ENCODE results near the gene CDC42SE2.
"Not testable (repeated sequence)": the region's sequence is repeated elsewhere in the genome, so short reads cannot be mapped to it uniquely, and the experiment has no call there.

CDC42SE2 gene

DNA sequence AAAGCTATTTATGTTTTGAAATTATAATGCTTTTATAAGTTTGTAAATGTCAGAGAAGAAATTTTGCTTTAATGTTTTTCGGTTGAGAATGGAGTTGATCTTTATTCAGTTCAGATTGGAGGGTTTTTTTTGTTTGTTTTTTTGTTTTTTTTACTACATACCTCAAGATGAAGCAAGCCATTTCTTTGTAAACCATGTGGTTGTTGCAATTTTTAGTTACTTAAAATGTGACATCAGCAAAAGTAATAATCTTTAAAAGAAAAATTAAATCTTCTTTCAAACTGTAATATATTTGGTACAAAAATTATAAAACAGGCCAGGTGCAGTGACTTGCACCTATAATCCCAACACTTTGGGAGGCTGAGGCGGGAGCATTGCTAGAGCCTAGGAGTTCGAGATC, 102.6 kb downstream of the CDC42SE2 start:
- DNase-seq (ENCODE audit: low spot score) = peak; percentile 13

DNA sequence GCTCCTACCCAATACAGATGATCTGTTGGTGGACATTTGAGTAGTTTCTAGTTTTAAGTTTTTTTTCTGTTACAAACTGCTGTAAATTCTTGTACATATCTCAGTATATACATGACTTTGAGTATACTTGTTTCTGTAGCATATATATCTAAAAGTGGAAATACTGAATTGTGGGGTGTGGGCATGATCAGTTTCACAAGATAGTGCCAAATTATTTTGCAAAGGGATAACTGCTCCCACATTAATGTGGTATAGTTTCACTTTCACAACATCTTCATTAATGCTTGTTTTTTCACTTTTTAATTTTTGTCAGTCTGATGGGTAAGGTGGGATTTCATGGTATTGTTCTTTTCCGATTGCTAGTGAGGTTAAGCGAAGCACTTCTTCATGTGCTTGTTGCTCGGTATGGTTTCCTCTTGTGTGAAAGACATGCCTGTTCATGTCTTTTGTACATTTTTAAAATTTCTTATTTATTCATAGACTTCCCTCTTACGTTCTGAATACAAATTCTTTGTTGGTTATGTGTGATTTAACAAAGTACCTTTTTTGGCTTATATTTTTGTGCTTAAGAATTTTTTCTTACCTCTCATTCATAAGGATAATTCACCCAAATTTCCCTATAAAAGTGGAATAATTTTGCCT, 103.5 kb downstream of the CDC42SE2 start:
- no peak for DNase-seq (ENCODE audit: low spot score)

DNA sequence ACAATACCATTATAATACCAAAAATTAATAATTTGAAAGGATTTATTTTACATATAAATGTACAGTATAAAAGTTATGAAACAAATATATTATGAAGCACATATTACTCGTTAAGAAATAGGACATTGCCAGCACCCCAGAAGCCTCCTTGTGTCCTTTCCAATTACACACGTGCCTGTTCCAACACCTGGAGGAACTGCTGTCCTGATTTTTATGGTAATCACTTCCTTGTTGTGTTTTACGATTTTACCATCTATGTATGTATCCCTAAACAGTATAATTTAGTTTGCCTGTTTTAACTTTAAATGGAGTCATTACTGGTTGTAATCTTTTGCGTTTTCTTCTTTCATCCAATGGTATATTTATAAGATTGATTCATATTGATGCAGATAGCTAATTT, 105.0 kb downstream of the CDC42SE2 start:
- no peak for DNase-seq (ENCODE audit: low spot score)

DNA sequence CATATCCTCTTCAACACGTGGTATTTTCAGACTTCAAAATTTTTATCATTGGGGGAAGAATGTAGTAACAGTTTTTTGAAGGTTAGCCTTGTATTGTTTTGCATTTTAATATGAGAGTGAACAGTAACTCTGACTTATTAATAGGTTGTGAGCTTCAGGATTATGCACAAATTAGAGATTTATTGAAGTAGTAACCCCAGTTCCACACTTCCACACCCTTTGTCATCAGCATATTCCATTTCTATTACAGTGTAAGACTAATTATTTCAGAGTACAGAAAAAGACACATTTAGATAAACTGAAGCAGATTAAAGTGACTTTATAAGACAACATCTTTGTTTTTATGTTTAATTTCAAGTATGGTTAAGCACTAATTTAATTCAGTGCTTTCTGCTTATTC, 105.7 kb downstream of the CDC42SE2 start:
- no peak for DNase-seq (ENCODE audit: low spot score)

DNA sequence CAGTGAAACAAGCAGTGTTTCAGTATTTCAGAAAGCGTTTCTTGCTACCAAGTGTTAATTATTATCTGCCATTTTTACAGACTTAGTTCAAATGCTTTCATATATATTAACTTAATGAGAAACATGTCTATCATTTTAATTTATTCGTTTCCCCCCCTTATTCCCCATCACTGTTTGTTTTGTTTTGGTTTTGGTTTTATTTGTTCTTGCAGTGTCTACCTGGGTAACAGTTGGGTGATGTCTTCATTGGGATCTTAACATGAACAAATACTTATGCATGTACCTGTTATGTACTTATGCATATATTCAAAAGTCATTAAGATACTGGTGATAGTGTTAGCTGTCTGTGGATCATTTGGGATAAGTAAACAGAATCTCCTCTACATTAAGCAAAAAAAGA, 108.0 kb downstream of the CDC42SE2 start:
- no peak for DNase-seq (ENCODE audit: low spot score)

DNA sequence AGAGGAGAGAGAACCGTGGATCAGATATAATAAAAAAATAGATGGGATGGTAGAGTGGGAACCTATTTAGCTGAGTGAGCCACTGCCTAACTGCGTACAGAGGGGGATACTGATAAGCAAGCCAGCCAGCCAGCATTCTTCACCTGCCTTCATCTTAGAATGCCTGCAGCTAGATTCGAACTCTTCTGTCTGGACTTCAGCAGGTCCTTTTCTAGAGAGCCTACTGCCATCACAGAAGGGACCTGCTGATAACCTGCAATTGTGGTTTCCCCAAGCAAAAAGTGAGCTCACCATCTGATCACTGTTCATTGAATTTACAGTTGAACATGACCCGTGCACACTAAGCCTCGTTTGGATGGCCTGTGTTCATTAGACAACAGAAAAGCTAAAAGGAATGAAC, 109.4 kb downstream of the CDC42SE2 start:
- DNase-seq (ENCODE audit: low spot score) = no peak

DNA sequence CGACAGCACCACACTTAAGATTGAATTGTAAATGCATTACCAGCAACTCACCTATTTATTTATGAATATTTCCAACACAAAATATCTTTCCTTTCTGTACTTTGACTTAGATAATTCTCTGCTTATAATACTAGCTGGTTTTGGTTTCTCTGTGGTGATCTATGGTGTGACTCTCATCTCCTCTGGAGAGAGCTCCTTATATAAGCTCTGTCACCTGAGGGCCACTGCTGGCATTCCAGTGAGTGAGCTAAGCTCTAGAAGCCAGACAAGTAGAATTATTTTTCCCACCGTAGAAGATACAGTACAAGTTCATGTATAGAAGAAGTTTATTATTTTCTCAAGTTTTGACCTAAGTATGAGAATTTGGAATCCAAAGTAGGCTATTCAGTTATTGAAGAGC, 111.5 kb downstream of the CDC42SE2 start:
- no peak for DNase-seq (ENCODE audit: low spot score)

DNA sequence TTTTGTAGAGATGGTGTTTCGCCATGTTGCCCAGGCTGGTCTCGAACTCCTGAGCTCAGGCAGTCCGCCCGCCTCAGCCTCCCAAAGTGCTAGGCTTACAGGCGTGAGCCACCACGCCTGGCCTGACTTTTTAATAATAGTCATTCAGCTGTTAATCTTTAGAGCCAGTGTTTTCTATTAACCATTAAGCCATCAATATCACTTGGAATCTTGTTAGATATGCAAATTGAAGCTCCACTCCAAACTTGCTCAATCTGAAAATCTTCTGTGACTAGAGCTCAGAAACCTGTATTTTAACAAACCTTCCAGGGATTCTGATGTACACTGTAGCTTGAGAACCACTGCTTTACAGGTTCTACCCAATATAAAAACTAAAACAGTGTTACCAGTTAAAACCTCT, 113.5 kb downstream of the CDC42SE2 start:
- DNase-seq (ENCODE audit: low spot score) = no peak

DNA sequence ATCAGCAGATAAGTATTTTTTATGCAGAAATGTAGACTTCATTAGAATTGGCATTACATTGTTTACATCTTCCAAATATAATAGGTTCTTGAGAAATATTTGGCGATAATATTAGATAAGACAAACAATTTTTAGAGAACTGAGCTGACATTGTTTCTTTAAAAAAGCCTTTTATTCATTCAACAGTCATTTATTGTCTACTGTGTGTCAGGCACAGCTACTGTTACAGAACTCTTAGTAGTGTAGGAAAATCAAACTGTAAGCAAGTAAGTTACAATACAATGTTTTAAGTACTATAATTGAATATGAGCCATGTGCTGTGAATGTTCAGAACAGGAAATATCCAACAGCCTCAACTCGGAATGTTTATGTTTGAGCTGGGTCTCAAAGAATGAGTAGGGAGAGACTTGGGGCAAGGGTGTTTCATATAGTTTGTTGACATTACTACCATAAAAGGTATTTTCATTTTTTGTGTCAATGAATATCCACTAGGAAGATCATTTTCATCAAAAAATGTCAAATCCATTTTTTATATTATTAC, 114.0 kb downstream of the CDC42SE2 start:
- DNase-seq (ENCODE audit: low spot score) = peak; percentile 12

DNA sequence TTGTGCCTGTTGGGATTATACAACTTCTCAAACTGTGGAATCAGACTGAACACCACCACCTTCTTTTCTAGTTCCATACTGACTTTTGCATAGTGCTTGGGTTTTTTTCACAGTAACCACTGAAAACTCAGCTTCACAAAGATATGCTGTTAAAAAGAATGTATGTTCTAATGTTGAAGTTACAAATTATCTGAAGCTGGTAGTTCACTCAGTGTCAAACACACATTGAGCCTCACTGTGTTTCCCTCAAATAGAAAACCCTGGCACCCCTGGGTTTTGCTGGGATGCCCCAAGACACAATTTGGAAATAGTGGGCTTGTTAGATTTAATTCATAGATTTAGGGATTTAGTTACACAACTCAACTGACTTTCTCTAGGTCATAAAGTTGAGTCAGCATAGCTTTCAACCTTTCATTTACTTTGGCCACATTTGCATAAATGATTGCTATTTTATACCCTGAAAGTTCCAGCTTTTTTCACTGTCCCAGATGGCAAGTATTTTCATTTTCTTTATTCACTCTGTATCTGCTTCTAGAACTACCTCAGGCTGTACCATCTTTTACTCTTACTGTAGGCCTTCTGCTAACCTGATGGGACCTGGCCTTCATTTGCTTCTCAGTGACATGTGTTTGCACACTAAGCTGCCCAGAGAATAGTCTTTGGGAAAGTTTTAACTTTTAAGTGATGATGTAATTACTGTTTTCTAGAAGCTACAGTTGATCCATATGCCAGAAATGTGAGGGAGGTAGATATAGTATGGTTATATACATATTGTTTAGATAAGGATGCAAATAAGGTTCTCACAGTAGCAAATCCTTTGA, 115.1 kb downstream of the CDC42SE2 start:
- DNase-seq (ENCODE audit: low spot score) = no peak

DNA sequence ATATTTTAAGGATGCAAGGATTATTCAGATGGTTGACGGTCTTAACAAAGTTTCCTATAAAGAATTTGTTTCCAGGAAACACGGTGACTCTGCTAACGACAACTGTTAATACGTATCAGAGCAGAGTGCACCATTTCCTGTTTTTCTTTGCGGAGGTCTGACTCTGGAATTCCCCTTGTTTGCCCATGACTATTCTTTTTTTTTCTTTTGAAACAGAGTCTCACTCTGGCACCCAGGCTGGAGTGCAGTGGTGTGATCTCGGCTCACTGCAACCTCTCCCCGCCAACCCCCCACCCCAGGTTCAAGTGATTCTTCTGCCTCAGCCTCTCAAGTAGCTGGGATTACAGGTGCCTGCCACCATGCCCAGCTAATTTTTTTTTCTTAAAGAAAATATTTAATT, 115.9 kb downstream of the CDC42SE2 start:
- no peak for DNase-seq (ENCODE audit: low spot score)

DNA sequence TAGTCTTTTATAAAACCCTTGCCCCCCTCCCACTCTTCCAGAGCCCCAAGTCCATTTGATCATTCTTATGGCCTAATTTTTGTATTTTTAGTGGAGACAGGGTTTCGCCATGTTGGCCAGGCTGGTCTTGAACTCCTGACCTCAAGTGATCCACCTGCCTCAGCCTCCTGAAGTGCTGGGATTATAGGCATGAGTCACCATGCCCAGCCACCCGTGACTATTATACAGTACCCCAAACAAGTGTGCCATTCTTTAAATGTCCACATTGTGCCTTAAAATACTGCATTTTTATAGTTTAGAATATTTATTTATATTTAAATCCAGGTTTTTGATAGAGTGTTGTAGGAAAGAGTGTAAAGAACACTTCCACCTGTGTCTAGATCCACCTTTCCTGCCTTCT, 116.4 kb downstream of the CDC42SE2 start:
- DNase-seq (ENCODE audit: low spot score) = not testable (repeated sequence)

DNA sequence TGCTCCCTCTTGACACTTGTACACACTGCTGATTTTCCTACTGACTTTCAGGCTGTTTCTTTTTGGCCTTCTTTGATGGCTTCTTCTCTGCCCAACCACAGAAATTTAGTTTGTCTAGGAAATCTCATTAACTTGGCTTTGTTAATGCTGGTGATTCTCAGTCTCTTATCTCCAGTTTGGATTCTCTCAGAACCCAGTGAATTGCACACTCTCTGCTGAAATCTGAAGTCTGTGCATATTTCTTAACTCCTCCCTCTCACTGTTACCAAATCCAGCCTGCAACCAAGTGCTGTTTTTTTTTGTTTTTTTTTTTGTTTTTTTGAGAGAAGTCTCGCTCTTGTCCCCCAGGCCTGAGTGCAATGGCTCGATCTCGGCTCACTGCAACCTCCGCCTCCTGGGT, 117.2 kb downstream of the CDC42SE2 start:
- DNase-seq (ENCODE audit: low spot score) = no peak

DNA sequence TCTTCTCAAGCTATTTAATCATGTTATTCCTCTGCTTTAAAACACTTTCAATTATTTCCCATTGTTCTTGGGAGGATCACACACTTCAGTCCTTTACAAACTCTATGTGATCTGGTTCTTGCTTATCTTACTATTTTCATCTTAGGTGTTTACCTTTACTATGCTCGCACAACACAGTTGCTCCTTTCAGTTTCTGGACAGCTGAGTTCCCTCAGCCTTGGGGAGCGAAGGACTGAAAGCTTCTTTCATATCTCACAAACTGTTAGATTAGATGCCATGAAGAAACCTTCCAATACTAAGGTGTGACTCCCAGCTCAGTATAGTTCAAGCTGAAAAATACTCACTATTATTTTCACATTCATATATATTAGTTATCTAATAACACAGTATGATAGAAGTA, 117.9 kb downstream of the CDC42SE2 start:
- no peak for DNase-seq (ENCODE audit: low spot score)

DNA sequence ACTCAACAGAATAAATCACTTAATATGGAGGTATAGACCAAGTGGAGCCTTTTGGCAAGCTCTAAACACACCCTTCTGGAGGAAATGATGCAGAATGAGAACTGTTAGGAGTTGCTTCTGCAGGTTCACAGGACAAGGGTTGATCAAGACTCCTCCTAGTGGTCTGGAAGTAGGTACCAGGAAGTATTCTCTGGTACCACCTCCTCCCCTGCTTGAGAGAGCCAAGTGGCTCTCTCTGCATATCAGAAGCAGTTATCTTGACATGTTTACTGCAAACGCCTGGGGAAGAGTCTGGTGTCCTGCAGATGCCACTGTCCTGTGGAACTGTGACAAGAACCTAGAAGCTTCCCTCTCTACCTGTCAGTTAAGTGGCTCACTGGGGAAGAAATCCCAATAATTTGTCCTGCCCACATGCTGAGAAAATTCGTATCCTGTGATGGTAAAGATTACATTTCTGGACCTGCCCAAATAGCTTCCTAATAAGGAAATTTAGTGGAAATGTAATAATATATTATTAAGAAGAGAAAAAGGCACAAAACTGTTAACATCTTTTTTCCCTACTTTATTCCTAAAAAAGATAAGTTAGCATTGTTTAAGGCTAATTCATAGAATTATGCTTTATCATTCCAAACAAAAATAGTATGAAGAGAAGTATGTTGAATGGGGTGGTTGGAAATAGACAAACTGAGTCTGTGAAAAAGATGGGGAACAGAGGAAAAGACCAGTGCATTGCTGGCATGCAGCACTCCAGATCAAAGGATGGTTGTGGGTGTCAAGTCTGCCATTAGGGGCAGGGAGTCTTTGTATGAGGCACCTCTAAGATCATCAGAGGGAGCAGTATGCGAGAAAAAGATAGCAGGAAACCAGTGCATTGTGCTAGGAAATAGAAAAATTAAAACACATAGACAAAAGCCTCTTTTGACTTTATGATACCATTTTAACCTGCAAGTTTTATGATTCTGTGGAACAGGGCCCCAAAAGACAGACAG, 118.8 kb downstream of the CDC42SE2 start:
- peak; percentile 44 for DNase-seq (ENCODE audit: low spot score)

DNA sequence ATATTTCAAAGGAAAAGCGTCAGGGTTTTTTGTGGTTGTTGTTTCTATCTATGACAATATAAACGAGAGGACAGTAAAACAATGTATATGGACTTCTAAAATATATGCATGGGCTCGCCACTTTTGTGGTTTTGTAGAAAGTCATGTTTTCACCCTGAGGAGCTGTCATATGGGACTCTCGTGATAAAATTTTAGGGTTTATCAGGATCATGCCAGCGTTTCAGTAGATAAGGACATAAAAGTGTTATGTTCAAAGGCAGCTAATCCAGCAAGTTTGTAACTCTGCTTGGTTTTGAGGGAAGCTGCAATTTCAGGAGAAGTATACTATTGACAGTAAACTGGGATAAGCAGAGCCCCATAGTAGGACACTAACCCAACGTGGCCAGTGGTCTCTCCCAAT, 120.3 kb downstream of the CDC42SE2 start:
- no peak for DNase-seq (ENCODE audit: low spot score)

DNA sequence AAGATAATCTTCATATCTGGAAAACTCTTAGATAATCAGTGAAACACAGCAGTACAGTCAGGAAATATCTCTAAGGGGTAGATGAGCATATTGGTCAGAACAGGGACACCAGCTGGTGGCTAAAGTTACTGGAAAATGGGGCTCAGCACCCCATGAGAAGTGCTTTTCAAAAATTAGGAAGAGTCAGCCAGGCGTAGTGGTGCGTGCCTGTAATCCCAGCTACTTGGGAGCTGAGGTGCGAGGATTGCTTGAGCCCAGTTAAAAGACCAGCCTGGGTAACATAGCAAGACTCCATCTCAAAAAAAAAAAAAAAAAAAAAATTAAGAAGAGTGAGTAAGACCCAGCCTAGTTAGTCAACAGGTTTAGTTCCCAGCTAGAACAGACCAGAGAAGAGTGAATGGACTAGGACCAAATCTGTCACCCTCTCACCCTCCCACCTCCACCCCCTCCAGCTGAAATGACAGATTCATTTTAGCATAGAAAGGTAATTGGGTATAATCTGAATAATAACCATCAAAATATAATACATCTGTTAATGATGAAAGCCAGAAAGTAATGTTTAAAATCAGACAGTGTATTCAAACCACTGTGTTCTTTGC, 120.9 kb downstream of the CDC42SE2 start:
- DNase-seq (ENCODE audit: low spot score) = no peak

DNA sequence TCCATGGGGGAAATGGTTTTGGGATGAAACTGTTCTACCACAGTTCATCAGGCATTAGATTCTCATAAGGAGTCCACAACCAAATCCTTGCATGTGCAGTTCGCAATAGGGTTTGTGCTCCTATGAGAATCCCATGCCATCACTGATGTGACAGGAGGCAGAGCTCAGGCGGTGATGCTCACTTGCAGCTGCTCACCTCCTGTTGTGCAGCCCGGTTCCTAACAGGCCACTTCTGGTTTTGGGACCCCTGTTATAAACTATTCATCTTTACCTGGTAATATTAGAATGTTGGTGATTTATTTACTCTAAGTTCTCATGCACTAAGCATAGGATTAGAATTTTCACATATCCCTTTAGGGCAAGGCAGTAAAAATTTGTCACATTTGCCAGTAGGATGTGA, 122.3 kb downstream of the CDC42SE2 start:
- DNase-seq (ENCODE audit: low spot score) = no peak

DNA sequence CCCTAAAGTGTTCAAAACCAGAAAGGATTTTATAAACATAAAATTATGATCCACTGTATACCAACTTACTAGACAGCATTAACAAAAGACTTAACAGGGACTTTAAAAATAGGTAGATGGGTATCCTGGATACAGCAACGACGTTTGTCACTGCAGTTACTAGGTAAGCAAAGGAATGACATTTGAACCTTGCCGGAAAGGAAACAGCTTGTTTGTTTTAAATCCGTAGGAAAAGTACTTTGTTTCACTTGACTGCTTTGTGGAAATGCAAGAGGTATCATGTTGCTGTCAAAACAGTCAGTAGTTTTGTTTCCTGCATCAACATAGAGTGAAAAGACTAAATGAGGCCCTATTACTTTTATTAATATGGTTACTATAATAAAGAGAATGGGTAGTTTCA, 122.9 kb downstream of the CDC42SE2 start:
- no peak for DNase-seq (ENCODE audit: low spot score)

DNA sequence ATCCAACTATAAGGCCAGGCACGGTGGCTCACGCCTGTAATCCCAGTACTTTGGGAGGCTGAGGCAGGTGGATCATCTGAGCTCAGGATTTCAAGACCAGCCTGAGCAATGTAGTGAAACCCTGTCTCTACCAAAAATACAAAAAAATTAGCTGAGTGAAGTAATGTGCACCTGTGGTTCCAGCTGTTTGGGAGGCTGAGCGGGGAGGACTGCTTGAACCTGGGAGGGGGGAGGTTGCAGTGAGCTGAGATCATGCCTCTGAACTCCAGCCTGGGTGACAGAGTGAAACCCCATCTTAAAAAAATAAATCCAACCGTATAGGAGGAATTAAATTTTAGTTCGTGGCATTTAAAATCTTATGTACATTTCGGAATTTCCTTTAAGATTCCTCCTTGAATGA, 123.4 kb downstream of the CDC42SE2 start:
- DNase-seq (ENCODE audit: low spot score) = no peak

DNA sequence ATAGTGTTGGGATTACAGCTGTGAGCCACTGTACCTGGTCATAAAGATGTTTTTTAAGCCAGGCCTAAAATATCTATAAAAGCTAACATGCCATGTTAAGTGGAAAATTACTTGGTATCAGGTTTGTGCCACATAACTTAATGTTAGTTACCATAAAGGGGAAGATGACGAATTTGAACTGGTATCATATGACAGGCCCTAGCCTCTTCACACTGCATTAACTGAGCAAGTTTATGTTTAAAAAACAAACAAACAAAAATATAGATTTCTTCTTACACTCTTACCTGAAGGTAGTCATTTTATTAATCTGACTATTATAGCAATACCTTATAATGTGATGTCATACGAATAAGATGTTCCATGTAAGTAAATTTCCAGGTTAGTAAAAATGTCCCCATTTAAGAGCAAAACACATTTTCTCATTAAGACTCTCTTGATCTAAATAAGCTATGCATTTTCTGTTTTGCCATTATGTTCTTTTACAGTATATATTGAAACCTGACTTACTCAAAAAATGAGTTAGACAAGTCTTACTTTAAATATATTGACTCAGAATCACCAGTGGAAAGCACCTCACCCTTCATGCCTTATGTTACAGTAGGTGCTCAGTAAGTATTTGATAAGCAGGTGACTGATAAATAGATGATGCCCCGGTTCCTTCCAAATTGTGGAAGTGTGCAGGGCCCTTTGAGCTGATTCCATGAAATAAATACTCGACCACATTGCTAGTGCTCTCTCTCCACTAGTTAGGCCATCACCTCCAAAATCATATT, 125.4 kb downstream of the CDC42SE2 start:
- DNase-seq (ENCODE audit: low spot score) = no peak

All from hepatic stellate cell (primary cell).